SK-N-MC (cell line): ENCODE measurements around the gene PACS1.

Experiments
- EZH2 ChIP-seq: fragments of 200-600 bp; sonication (generic); IDR thresholded peaks from one replicate; pipeline ENCODE4 v1.6.1; 2017; ENCODE audit warnings: antibody characterized with exemption
- FOXP2 ChIP-seq: optimal IDR thresholded peaks from 2 replicates; pipeline ENCODE3; 2011; ENCODE audit warnings: mild to moderate bottlenecking, moderate library complexity; ENCODE audit not compliant: insufficient read depth; ENCODE audit errors: extremely low read length, control extremely low read depth
- POLR2AphosphoS5 ChIP-seq: IDR thresholded peaks from 2 replicates; pipeline ENCODE4 v1.6.1; 2012; ENCODE audit warnings: mild to moderate bottlenecking, low read depth, low read length, borderline replicate concordance

DNA sequence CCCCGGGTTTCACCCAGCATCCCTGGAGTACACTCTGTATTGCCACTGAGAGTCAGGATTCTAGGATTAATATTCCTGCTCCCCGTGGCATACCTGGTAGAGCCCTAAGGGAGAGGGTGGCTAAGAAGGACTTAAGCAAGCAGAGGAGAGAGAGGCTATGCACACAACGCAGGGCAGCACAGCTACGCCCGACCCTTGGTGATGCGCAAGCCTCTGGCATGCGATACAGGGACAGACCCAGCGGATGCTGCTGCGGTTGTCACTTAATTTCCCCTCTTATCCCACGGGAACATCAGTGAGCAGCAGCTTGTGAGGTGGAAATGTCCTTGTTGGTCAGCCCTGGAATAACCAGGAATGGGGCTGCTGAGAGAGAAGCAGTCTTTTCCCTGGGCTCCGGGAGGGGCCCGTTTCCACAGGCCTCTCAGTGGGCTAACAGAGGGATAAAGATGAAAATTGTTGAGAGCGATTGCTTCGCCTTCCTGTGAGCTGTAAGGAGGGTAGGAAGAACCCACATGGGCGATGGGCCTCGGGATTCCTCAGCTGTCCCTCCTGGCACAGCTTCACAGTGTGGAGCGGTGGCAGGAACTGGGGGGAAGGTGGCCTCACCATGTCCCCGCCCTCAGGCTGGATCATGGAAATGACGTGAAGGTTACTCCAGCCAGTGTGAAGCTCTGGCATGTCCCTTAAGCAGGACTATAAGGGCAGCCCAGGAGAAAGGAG is 149.9 kb downstream of the PACS1 start:
- TF ChIP-seq POLR2AphosphoS5 (no peak), FOXP2 (no peak), EZH2 (no peak)
